SU-DHL-6 (cell line): ENCODE results near the gene MSL3B.

Experiments used
- H2AFZ ChIP-seq: fragments of 200-600 bp; sonication (generic); 2 replicates; pipeline ENCODE4 v1.6.1; 2014; ENCODE audit warnings: low read depth, mild to moderate bottlenecking, moderate library complexity, mixed read lengths, antibody characterized with exemption, low read length; ENCODE audit not compliant: severe bottlenecking
- H3F3A ChIP-seq: fragments of 200-600 bp; shearing (Covaris generic); 2 replicates; pipeline ENCODE4 v1.6.0; 2016; ENCODE audit warnings: antibody characterized with exemption, mild to moderate bottlenecking; ENCODE audit not compliant: insufficient read depth
- H3K27ac ChIP-seq: fragments of 200-600 bp; sonication (generic); 2 replicates; pipeline ENCODE4 v1.5.1; 2016; ENCODE audit warnings: low read depth, mild to moderate bottlenecking, low read length, moderate library complexity, mixed read lengths
- H3K27me3 ChIP-seq: fragments of 200-600 bp; sonication (generic), shearing (Covaris generic); 2 replicates; pipeline ENCODE4 v1.6.0; 2014; ENCODE audit warnings: mild to moderate bottlenecking, low read length
- H3K36me3 ChIP-seq: fragments of 200-600 bp; sonication (generic); 2 replicates; pipeline ENCODE4 v1.6.1; 2014; ENCODE audit warnings: mild to moderate bottlenecking, low read length, mixed read lengths
- H3K4me2 ChIP-seq: fragments of 300-600, 200-600 bp; shearing (Covaris generic), sonication (generic); 2 replicates; pipeline ENCODE4 v1.6.0; 2014; ENCODE audit warnings: low read length, low read depth, mild to moderate bottlenecking; ENCODE audit not compliant: poor library complexity, severe bottlenecking
- H3K4me3 ChIP-seq: fragments of 200-600 bp; sonication (generic); 2 replicates; pipeline ENCODE4 v1.5.1; 2014; ENCODE audit warnings: antibody characterized with exemption, low read length, mild to moderate bottlenecking, mixed read lengths; ENCODE audit not compliant: insufficient read depth, poor library complexity, severe bottlenecking
- H3K79me2 ChIP-seq: fragments of 200-600 bp; sonication (generic); 2 replicates; pipeline ENCODE4 v1.6.1; 2014; ENCODE audit warnings: mild to moderate bottlenecking, low read length, moderate library complexity; ENCODE audit not compliant: insufficient read depth
- H3K9ac ChIP-seq: fragments of 200-600 bp; sonication (generic); 2 replicates; pipeline ENCODE4 v1.7.0; 2014; ENCODE audit warnings: mild to moderate bottlenecking, low read length
- H3K9me2 ChIP-seq: fragments of 200-600 bp; sonication (generic); replicated peaks from 2 replicates; pipeline ENCODE4 v1.6.1; 2014; ENCODE audit warnings: low read length; ENCODE audit not compliant: insufficient read depth
- H3K9me3 ChIP-seq: fragments of 200-600 bp; sonication (generic); 2 replicates; pipeline ENCODE4 v1.6.1; 2014; ENCODE audit warnings: low read length, mixed read lengths; ENCODE audit not compliant: insufficient read depth
- H4K20me1 ChIP-seq: fragments of 200-600 bp; sonication (generic); 2 replicates; pipeline ENCODE4 v1.6.1; 2014; ENCODE audit warnings: low read depth, mild to moderate bottlenecking, antibody characterized with exemption, low read length, moderate library complexity, mixed read lengths
- CTCF ChIP-seq: fragments of 200-600 bp; sonication (generic); IDR thresholded peaks from one replicate; pipeline ENCODE4 v1.5.1; 2017; ENCODE audit warnings: antibody characterized with exemption, mild to moderate bottlenecking, low read length, moderate library complexity; ENCODE audit not compliant: insufficient read depth, poor library complexity, severe bottlenecking
- EZH2phosphoT487 ChIP-seq: fragments of 200-600 bp; sonication (generic), shearing (Covaris generic); conservative IDR thresholded peaks from 2 replicates; pipeline ENCODE4 v1.6.1; 2018; ENCODE audit warnings: mild to moderate bottlenecking, antibody characterized with exemption, low read length, moderate library complexity, mixed read lengths

MSL3B gene

GRCh38 chr2:233852056-233852455, 16.1 kb downstream of the MSL3B start:
- H3K79me2 ChIP-seq: peaks cover 71% of the 10 kb centered on the region
- H3K9ac ChIP-seq: peak overlapping the region; percentile 99
- H3F3A ChIP-seq: no peaks in the 10 kb centered on the region
- no peaks in the 10 kb centered on the region for H3K9me2 ChIP-seq
- H3K27ac ChIP-seq: 0 out of 2 replicates have a peak overlapping the region, but pooled peaks have one; percentile 83
- peaks cover 17% of the 10 kb centered on the region; the same call in 1 of the 2 replicates for H4K20me1 ChIP-seq
- H3K36me3 ChIP-seq: peaks cover 38% of the 10 kb centered on the region
- H3K27me3 ChIP-seq: no peaks in the 10 kb centered on the region
- H3K4me2 ChIP-seq: peak overlapping the region; percentile 90
- H3K4me3 ChIP-seq: no peak overlapping the region
- no peaks in the 10 kb centered on the region for H3K9me3 ChIP-seq
- H2AFZ ChIP-seq: no peak overlapping the region
- TF ChIP-seq EZH2phosphoT487: no peak
- TF ChIP-seq CTCF: no peak

- Histone ChIP-seq H3K27ac (no peak overlapping the region), H3K9me3 (no peaks in the 10 kb centered on the region), H3K79me2 (peaks cover 79% of the 10 kb centered on the region), H3K4me3 (no peak overlapping the region), H3K27me3 (no peaks in the 10 kb centered on the region), H3K4me2 (peak overlapping the region; percentile 90), H3K36me3 (peaks cover 41% of the 10 kb centered on the region), H3K9ac (no peak overlapping the region), H3F3A (no peaks in the 10 kb centered on the region), H3K9me2 (no peaks in the 10 kb centered on the region), H4K20me1 (peaks cover 17% of the 10 kb centered on the region; the same call in 1 of the 2 replicates), H2AFZ (no peak overlapping the region)
- TF ChIP-seq CTCF: no peak
- TF ChIP-seq EZH2phosphoT487: no peak
These were observed 17.0 kb downstream of the MSL3B start for GRCh38 chr2:233851169-233851568.

- H3K9me2 ChIP-seq: no peaks in the 10 kb centered on the region
- H3K9me3 ChIP-seq: no peaks in the 10 kb centered on the region
- no peak overlapping the region for H3K27ac ChIP-seq
- H3F3A ChIP-seq: peaks cover 2% of the 10 kb centered on the region
- H3K4me3 ChIP-seq: no peak overlapping the region
- H3K79me2 ChIP-seq: peaks cover 80% of the 10 kb centered on the region
- peaks cover 17% of the 10 kb centered on the region; the same call in 1 of the 2 replicates for H4K20me1 ChIP-seq
- H3K36me3 ChIP-seq: peaks cover 44% of the 10 kb centered on the region
- H3K4me2 ChIP-seq: peak overlapping the region; percentile 90
- TF ChIP-seq CTCF (no peak), EZH2phosphoT487 (no peak)
- H3K9ac ChIP-seq: no peak overlapping the region
- no peaks in the 10 kb centered on the region for H3K27me3 ChIP-seq
- H2AFZ ChIP-seq: no peak overlapping the region
These were observed 17.4 kb downstream of the MSL3B start for GRCh38 chr2:233850745-233851144.
